Skeletal muscle satellite cell (primary cell): Measurements from ENCODE around the gene BTBD8.

Experiments used
- H3K27me3 ChIP-seq: 2 replicates; pipeline ENCODE4 v1.7.0; 2013; ENCODE audit warnings: low read length; ENCODE audit not compliant: control insufficient read depth, insufficient read depth
- H3K36me3 ChIP-seq: 2 replicates; pipeline ENCODE4 v1.7.0; 2013; ENCODE audit warnings: mild to moderate bottlenecking, control low read depth, low read length; ENCODE audit not compliant: insufficient read depth
- H3K4me1 ChIP-seq: 2 replicates; pipeline ENCODE4 v1.7.0; 2013; ENCODE audit warnings: low read length; ENCODE audit not compliant: control insufficient read depth, insufficient read depth
- H3K4me2 ChIP-seq: 2 replicates; pipeline ENCODE4 v1.7.0; 2013; ENCODE audit warnings: mild to moderate bottlenecking, low read length
- H3K4me3 ChIP-seq: 2 replicates; pipeline ENCODE4 v1.7.0; 2013; ENCODE audit warnings: low read length
- H3K9ac ChIP-seq: 2 replicates; pipeline ENCODE4 v1.7.0; 2013; ENCODE audit warnings: mild to moderate bottlenecking, low read depth, low read length, moderate library complexity
- H3K9me3 ChIP-seq: replicated peaks from 2 replicates; pipeline ENCODE4 v1.7.0; 2013; ENCODE audit warnings: mild to moderate bottlenecking, control low read depth, low read length

Gene BTBD8

GRCh38 chr1:92201973-92202372 lies 121.8 kb downstream of the BTBD8 start:
- no peak overlapping the region for H3K4me3 ChIP-seq
- no peaks in the 10 kb centered on the region for H3K4me1 ChIP-seq

GRCh38 chr1:92203105-92203504 lies 123.0 kb downstream of the BTBD8 start:
- Histone ChIP-seq H3K27me3 (no peaks in the 10 kb centered on the region), H3K9me3 (no peaks in the 10 kb centered on the region), H3K36me3 (no peaks in the 10 kb centered on the region), H3K4me1 (no peaks in the 10 kb centered on the region), H3K4me2 (no peak overlapping the region), H3K4me3 (no peak overlapping the region), H3K9ac (no peak overlapping the region)

More at GRCh38 chr1:92201973-92202372, 121.8 kb downstream of the BTBD8 start:
- H3K36me3 ChIP-seq: no peaks in the 10 kb centered on the region
- no peak overlapping the region for H3K4me2 ChIP-seq
- no peaks in the 10 kb centered on the region for H3K9me3 ChIP-seq
- no peak overlapping the region for H3K9ac ChIP-seq
- H3K27me3 ChIP-seq: no peaks in the 10 kb centered on the region

- H3K9ac ChIP-seq: peak overlapping the region; percentile 6
- peak overlapping the region; percentile 5 for H3K4me3 ChIP-seq
- H3K4me2 ChIP-seq: peak overlapping the region; percentile 45
- peaks cover 8% of the 10 kb centered on the region for H3K4me1 ChIP-seq
- H3K27me3 ChIP-seq: no peaks in the 10 kb centered on the region
- H3K9me3 ChIP-seq: no peaks in the 10 kb centered on the region
- H3K36me3 ChIP-seq: no peaks in the 10 kb centered on the region
Measured at GRCh38 chr1:92210701-92211100, 130.6 kb downstream of the BTBD8 start.

- no peaks in the 10 kb centered on the region for H3K36me3 ChIP-seq
- no peaks in the 10 kb centered on the region for H3K27me3 ChIP-seq
- peak overlapping the region; percentile 5 for H3K4me3 ChIP-seq
- H3K4me1 ChIP-seq: peaks cover 8% of the 10 kb centered on the region
- H3K9me3 ChIP-seq: no peaks in the 10 kb centered on the region
- H3K4me2 ChIP-seq: peak overlapping the region; percentile 45
- H3K9ac ChIP-seq: peak overlapping the region; percentile 6
Measured at GRCh38 chr1:92211166-92211565, 131.0 kb downstream of the BTBD8 start.

GRCh38 chr1:92217721-92218120 lies 137.6 kb downstream of the BTBD8 start, which contains the start of gene C1orf146:
Gene C1orf146 (plus strand): TSS chr1:92217915. CDS start chr1:92231421, 13,506 bp downstream.
- Histone ChIP-seq H3K27me3 (no peaks in the 10 kb centered on the region), H3K9me3 (no peaks in the 10 kb centered on the region), H3K4me1 (no peaks in the 10 kb centered on the region), H3K36me3 (no peaks in the 10 kb centered on the region), H3K4me2 (no peak within 1 kb of the TSS), H3K9ac (no peak within 1 kb of the TSS), H3K4me3 (no peak within 1 kb of the TSS)

GRCh38 chr1:92218559-92218958 lies 138.4 kb downstream of the BTBD8 start:
- Histone ChIP-seq H3K4me1 (no peaks in the 10 kb centered on the region), H3K36me3 (no peaks in the 10 kb centered on the region), H3K9ac (no peak overlapping the region), H3K4me3 (no peak overlapping the region), H3K27me3 (no peaks in the 10 kb centered on the region), H3K9me3 (no peaks in the 10 kb centered on the region), H3K4me2 (no peak overlapping the region)

GRCh38 chr1:92219028-92219427 lies 138.9 kb downstream of the BTBD8 start:
- H3K4me3 ChIP-seq: no peak overlapping the region
- no peak overlapping the region for H3K4me2 ChIP-seq
- no peaks in the 10 kb centered on the region for H3K36me3 ChIP-seq
- H3K9me3 ChIP-seq: no peaks in the 10 kb centered on the region
- H3K4me1 ChIP-seq: no peaks in the 10 kb centered on the region
- no peak overlapping the region for H3K9ac ChIP-seq
- H3K27me3 ChIP-seq: no peaks in the 10 kb centered on the region

GRCh38 chr1:92228401-92228800 lies 148.3 kb downstream of the BTBD8 start:
- H3K9ac ChIP-seq: no peak overlapping the region
- H3K4me3 ChIP-seq: no peak overlapping the region
- no peaks in the 10 kb centered on the region for H3K36me3 ChIP-seq
- no peaks in the 10 kb centered on the region for H3K4me1 ChIP-seq
- no peaks in the 10 kb centered on the region for H3K9me3 ChIP-seq
- no peak overlapping the region for H3K4me2 ChIP-seq
- no peaks in the 10 kb centered on the region for H3K27me3 ChIP-seq

- Histone ChIP-seq H3K9ac (no peak overlapping the region), H3K4me1 (no peaks in the 10 kb centered on the region), H3K27me3 (no peaks in the 10 kb centered on the region), H3K9me3 (no peaks in the 10 kb centered on the region), H3K36me3 (no peaks in the 10 kb centered on the region), H3K4me2 (no peak overlapping the region), H3K4me3 (no peak overlapping the region)
Measured at GRCh38 chr1:92230736-92231135, 150.6 kb downstream of the BTBD8 start.
